HEK293 (cell line): ENCODE results near the gene CENPF.

Experiments
- CTCF ChIA-PET: fragments of 350-600 bp; formaldehyde crosslinking; extraction: SDS; loops from one replicate; lab custom pipeline; 2021; ENCODE audit warnings: antibody characterized with exemption; lab: Yijun Ruan, JAX
- POLR2A ChIA-PET: fragments of 300-600 bp; formaldehyde crosslinking; extraction: SDS; loops from one replicate; lab custom pipeline; 2020; ENCODE audit warnings: antibody characterized with exemption, inconsistent platforms; lab: Yijun Ruan, JAX
- H3K27ac ChIP-seq: fragments of 200-500 bp; sonication (Bioruptor generic); 2 replicates; pipeline ENCODE4 v1.5.1; 2014; ENCODE audit warnings: low read depth, low read length, control low read depth, inconsistent platforms; ENCODE audit errors: extremely low read depth
- H3K36me3 ChIP-seq, 2 experiments: fragments of 200-500 bp in 1 of 2; sonication (Bioruptor generic) in 1 of 2; 1 replicate in 1 of 2; 2 replicates in 1 of 2; pipeline ENCODE4 v1.5.1; 2014 to 2017; ENCODE audit warnings: inconsistent platforms in 2 of 2, low read length in 2 of 2; ENCODE audit not compliant: control insufficient read depth in 2 of 2, insufficient read depth in 1 of 2
- H3K4me1 ChIP-seq: fragments of 200-500 bp; sonication (Bioruptor generic); 2 replicates; pipeline ENCODE4 v1.5.1; 2014; ENCODE audit warnings: mild to moderate bottlenecking, low read length, inconsistent platforms; ENCODE audit not compliant: control insufficient read depth, insufficient read depth
- H3K4me3 ChIP-seq: 2 replicates; pipeline ENCODE4 v1.5.1; 2011; ENCODE audit warnings: low read depth, mild to moderate bottlenecking, control low read depth, low read length, moderate library complexity
- H3K9me3 ChIP-seq: fragments of 200-500 bp; sonication (Bioruptor generic); 2 replicates; pipeline ENCODE4 v1.5.1; 2014; ENCODE audit warnings: low read depth, low read length, inconsistent platforms; ENCODE audit not compliant: control insufficient read depth, insufficient read depth
- KLF10 ChIP-seq: fragments of 450-650 bp; IDR thresholded peaks from 2 replicates; pipeline ENCODE4 v1.5.1; 2018; ENCODE audit warnings: missing biosample characterization, mild to moderate bottlenecking, missing genetic modification characterization
- KLF7 ChIP-seq: fragments of 450-650 bp; formaldehyde crosslinking; IDR thresholded peaks from 2 replicates; pipeline ENCODE4 v1.5.1; 2016; ENCODE audit warnings: missing biosample characterization, missing genetic modification characterization, borderline replicate concordance
- MEIS1 ChIP-seq: sonication (generic); formaldehyde crosslinking; IDR thresholded peaks from 2 replicates; pipeline ENCODE4 v1.8.1; 2022; ENCODE audit warnings: missing genetic modification reagents, mild to moderate bottlenecking, borderline replicate concordance
- SALL2 ChIP-seq: fragments of 450-650 bp; formaldehyde crosslinking; IDR thresholded peaks from 2 replicates; pipeline ENCODE4 v1.5.0; 2017; ENCODE audit warnings: missing biosample characterization, mild to moderate bottlenecking, missing genetic modification characterization, borderline replicate concordance
- SP2 ChIP-seq: fragments of 450-650 bp; formaldehyde crosslinking; IDR thresholded peaks from 2 replicates; pipeline ENCODE4 v1.5.1; 2016; ENCODE audit warnings: missing biosample characterization, missing genetic modification characterization
- SP3 ChIP-seq: fragments of 450-650 bp; formaldehyde crosslinking; IDR thresholded peaks from 2 replicates; pipeline ENCODE4 v1.5.1; 2016; ENCODE audit warnings: missing biosample characterization, missing genetic modification characterization
- YY1 ChIP-seq: fragments of 450-650 bp; formaldehyde crosslinking; IDR thresholded peaks from 2 replicates; pipeline ENCODE4 v1.5.1; 2018; ENCODE audit warnings: missing biosample characterization, missing genetic modification characterization
- ZBTB7A ChIP-seq: fragments of 450-650 bp; formaldehyde crosslinking; IDR thresholded peaks from 2 replicates; pipeline ENCODE4 v1.5.1; 2016; ENCODE audit warnings: low read depth, missing biosample characterization, missing genetic modification characterization
- ZNF211 ChIP-seq: fragments of 450-650 bp; formaldehyde crosslinking; IDR thresholded peaks from 2 replicates; pipeline ENCODE4 v1.5.1; 2016; ENCODE audit warnings: low read depth, missing biosample characterization, missing genetic modification characterization
- ZNF266 ChIP-seq: fragments of 450-650 bp; formaldehyde crosslinking; IDR thresholded peaks from 2 replicates; pipeline ENCODE4 v1.5.1; 2016; ENCODE audit warnings: missing biosample characterization, missing genetic modification characterization, low read depth
- ZNF473 ChIP-seq: fragments of 450-650 bp; formaldehyde crosslinking; IDR thresholded peaks from 2 replicates; pipeline ENCODE4 v1.5.1; 2017; ENCODE audit warnings: missing biosample characterization, missing genetic modification characterization
- ZNF510 ChIP-seq: fragments of 450-650 bp; formaldehyde crosslinking; IDR thresholded peaks from 2 replicates; pipeline ENCODE4 v1.5.1; 2018; ENCODE audit warnings: mild to moderate bottlenecking, missing genetic modification characterization, missing biosample characterization; ENCODE audit not compliant: insufficient replicate concordance
- ZNF548 ChIP-seq: fragments of 450-650 bp; formaldehyde crosslinking; IDR thresholded peaks from 2 replicates; pipeline ENCODE4 v1.5.1; 2016; ENCODE audit warnings: missing biosample characterization, missing genetic modification characterization
- ZNF549 ChIP-seq: fragments of 450-650 bp; IDR thresholded peaks from 2 replicates; pipeline ENCODE4 v1.5.1; 2018; ENCODE audit warnings: missing biosample characterization, missing genetic modification characterization, mild to moderate bottlenecking, inconsistent platforms, moderate library complexity
- ZNF660 ChIP-seq: fragments of 450-650 bp; IDR thresholded peaks from 2 replicates; pipeline ENCODE4 v1.5.1; 2018; ENCODE audit warnings: missing biosample characterization, mild to moderate bottlenecking, missing genetic modification characterization
- ZNF843 ChIP-seq: fragments of 450-650 bp; formaldehyde crosslinking; IDR thresholded peaks from 2 replicates; pipeline ENCODE4 v1.5.1; 2016; ENCODE audit warnings: missing biosample characterization, missing genetic modification characterization
- TF ChIP-seq, protein P1 (sequence below): fragments of 450-650 bp; formaldehyde crosslinking; IDR thresholded peaks from 2 replicates; pipeline ENCODE4 v1.5.1; 2016; ENCODE audit warnings: missing biosample characterization, missing genetic modification characterization, low read depth
- TF ChIP-seq, protein P2 (sequence below): fragments of 450-650 bp; formaldehyde crosslinking; IDR thresholded peaks from 2 replicates; pipeline ENCODE4 v1.5.1; 2017; ENCODE audit warnings: missing biosample characterization, missing genetic modification characterization
- TF ChIP-seq, protein P3 (sequence below): fragments of 450-650 bp; formaldehyde crosslinking; conservative IDR thresholded peaks from 2 replicates; pipeline ENCODE4 v1.5.1; 2016; ENCODE audit warnings: low read depth, missing biosample characterization, missing genetic modification characterization
- TF ChIP-seq, protein P4 (sequence below): fragments of 450-650 bp; formaldehyde crosslinking; IDR thresholded peaks from 2 replicates; pipeline ENCODE4 v1.5.1; 2016; ENCODE audit warnings: missing biosample characterization, missing genetic modification characterization

CENPF gene

DNA sequence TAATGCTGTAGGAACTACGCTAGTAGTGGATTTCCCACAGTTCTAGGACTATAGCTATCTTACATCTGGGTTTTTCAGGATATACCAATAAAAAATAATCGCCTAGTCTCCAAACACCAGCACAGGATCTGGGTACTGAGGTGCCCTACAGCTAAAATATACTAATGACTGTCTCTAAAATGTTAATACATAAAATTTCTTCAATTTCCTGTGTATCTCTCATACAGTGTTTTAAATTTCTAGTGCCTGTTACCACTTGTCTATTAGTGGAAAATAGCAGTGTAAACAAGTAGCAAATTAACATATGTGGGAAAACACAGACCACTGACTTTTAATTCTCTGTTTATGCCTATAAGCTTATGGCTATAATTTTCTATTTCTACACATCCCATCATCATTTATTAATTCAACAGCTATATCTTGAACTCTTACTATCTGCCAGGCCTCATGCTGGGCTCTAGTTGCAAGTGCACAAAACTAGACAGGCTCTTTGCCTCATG is 35.5 kb upstream of the CENPF start:
- no peak for TF ChIP-seq SP3 (tag by site-specific recombination)
- no peak for TF ChIP-seq SP2 (tag by site-specific recombination)
- no peak for TF ChIP-seq ZNF843 (tag by site-specific recombination)
- no peak for TF ChIP-seq ZNF266 (tag by site-specific recombination)
- no peak for TF ChIP-seq KLF7 (tag by site-specific recombination)
- no peak for TF ChIP-seq ZBTB7A
- TF ChIP-seq KLF10 (tag by site-specific recombination), result no peak
- TF ChIP-seq ZNF548 (tag by site-specific recombination), result no peak
- TF ChIP-seq ZNF473, result no peak
- TF ChIP-seq ZNF660 (tag by site-specific recombination), result no peak
- no peak for TF ChIP-seq SALL2 (tag by site-specific recombination)
- TF ChIP-seq, protein P1, sequence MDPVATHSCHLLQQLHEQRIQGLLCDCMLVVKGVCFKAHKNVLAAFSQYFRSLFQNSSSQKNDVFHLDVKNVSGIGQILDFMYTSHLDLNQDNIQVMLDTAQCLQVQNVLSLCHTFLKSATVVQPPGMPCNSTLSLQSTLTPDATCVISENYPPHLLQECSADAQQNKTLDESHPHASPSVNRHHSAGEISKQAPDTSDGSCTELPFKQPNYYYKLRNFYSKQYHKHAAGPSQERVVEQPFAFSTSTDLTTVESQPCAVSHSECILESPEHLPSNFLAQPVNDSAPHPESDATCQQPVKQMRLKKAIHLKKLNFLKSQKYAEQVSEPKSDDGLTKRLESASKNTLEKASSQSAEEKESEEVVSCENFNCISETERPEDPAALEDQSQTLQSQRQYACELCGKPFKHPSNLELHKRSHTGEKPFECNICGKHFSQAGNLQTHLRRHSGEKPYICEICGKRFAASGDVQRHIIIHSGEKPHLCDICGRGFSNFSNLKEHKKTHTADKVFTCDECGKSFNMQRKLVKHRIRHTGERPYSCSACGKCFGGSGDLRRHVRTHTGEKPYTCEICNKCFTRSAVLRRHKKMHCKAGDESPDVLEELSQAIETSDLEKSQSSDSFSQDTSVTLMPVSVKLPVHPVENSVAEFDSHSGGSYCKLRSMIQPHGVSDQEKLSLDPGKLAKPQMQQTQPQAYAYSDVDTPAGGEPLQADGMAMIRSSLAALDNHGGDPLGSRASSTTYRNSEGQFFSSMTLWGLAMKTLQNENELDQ (tag by site-specific recombination), result no peak
- TF ChIP-seq YY1 (tag by site-specific recombination), result no peak
- TF ChIP-seq MEIS1 (CRISPR knock-in tag), result no peak
- TF ChIP-seq, protein P2, sequence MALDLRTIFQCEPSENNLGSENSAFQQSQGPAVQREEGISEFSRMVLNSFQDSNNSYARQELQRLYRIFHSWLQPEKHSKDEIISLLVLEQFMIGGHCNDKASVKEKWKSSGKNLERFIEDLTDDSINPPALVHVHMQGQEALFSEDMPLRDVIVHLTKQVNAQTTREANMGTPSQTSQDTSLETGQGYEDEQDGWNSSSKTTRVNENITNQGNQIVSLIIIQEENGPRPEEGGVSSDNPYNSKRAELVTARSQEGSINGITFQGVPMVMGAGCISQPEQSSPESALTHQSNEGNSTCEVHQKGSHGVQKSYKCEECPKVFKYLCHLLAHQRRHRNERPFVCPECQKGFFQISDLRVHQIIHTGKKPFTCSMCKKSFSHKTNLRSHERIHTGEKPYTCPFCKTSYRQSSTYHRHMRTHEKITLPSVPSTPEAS, result no peak
- TF ChIP-seq, protein P3, sequence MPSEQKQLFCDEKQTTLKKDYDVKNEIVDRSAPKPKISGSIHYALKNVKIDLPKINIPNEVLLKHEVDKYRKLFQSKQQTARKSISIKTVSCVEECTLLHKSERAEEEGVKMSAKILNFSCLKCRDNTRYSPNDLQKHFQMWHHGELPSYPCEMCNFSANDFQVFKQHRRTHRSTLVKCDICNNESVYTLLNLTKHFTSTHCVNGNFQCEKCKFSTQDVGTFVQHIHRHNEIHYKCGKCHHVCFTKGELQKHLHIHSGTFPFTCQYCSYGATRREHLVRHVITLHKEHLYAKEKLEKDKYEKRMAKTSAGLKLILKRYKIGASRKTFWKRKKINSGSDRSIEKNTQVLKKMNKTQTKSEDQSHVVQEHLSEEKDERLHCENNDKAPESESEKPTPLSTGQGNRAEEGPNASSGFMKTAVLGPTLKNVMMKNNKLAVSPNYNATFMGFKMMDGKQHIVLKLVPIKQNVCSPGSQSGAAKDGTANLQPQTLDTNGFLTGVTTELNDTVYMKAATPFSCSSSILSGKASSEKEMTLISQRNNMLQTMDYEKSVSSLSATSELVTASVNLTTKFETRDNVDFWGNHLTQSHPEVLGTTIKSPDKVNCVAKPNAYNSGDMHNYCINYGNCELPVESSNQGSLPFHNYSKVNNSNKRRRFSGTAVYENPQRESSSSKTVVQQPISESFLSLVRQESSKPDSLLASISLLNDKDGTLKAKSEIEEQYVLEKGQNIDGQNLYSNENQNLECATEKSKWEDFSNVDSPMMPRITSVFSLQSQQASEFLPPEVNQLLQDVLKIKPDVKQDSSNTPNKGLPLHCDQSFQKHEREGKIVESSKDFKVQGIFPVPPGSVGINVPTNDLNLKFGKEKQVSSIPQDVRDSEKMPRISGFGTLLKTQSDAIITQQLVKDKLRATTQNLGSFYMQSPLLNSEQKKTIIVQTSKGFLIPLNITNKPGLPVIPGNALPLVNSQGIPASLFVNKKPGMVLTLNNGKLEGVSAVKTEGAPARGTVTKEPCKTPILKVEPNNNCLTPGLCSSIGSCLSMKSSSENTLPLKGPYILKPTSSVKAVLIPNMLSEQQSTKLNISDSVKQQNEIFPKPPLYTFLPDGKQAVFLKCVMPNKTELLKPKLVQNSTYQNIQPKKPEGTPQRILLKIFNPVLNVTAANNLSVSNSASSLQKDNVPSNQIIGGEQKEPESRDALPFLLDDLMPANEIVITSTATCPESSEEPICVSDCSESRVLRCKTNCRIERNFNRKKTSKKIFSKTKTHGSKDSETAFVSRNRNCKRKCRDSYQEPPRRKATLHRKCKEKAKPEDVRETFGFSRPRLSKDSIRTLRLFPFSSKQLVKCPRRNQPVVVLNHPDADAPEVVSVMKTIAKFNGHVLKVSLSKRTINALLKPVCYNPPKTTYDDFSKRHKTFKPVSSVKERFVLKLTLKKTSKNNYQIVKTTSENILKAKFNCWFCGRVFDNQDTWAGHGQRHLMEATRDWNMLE, result no peak
- no peak for TF ChIP-seq ZNF211 (tag by site-specific recombination)
- TF ChIP-seq, protein P4, sequence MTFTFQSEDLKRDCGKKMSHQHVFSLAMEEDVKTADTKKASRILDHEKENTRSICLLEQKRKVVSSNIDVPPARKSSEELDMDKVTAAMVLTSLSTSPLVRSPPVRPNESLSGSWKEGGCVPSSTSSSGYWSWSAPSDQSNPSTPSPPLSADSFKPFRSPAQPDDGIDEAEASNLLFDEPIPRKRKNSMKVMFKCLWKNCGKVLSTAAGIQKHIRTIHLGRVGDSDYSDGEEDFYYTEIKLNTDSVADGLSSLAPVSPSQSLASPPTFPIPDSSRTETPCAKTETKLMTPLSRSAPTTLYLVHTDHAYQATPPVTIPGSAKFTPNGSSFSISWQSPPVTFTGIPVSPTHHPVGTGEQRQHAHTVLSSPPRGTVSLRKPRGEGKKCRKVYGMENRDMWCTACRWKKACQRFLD, result no peak
- TF ChIP-seq ZNF510, result no peak
- TF ChIP-seq ZNF549, result no peak
- H3K4me3 ChIP-seq, result no peak overlapping the region
- no peak overlapping the region for H3K27ac ChIP-seq
- CTCF ChIA-PET, result interaction anchor here (0.6 to 2.0 kb wide), 4 partner anchors 17 to 236 kb away, joined by 3 to 7 read pairs (median 4); no protein-coding TSS in a partner anchor
- no peaks in the 10 kb centered on the region for H3K36me3 ChIP-seq
- POLR2A ChIA-PET, result no interaction called here
- H3K4me1 ChIP-seq, result peaks cover 11% of the 10 kb centered on the region; the same call in 1 of the 2 replicates
- H3K9me3 ChIP-seq, result no peaks in the 10 kb centered on the region
